ENCODE measurements around the gene EXPH5. TPM values are rescaled to one million over a fixed set of nuclear protein-coding genes. Genes with fewer than 3 reads are reported as not detected.

EXPH5 gene
- total and polyA plus RNA-seq, 2 donors (not counting 3 experiments of a cell fraction or from before 2014, with no cell fraction given) = 0.03 to 0.09 TPM

DNA sequence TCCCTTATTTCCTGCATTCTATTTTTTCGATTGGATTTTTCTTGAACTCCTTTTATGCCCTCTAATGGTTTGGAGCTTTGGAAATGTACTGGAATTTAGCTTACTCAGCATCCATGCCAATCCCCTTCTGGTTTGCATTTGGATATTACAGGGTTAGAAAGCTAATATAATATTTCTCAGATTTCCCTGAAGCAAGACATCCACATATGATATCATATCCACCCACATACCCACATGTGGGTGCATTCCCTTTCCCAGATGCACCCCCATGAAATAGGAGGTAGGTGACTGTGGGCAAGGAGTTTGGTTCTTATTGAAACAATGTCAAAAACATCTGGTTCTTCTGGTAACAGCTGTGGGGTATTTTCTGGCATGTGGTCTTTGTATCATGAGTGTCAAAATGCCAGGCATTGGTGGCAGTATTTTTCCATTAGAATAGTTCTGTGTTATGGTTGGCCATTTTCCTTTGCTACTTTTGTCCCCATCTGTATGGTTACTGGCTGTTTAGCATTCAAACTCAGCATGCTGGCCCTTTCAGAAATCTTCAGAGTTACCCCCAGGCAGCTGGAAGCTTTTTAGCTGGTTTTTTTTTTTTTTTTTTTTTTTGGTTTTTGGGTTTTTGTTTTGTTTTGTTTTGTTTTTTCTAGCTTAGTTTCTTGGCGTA is 38.6 kb upstream of the EXPH5 start:
- no peaks in the 10 kb centered on the region for H3K36me3 ChIP-seq (ENCODE audit: control insufficient read depth in 2 of 2, extremely low read depth in 1 of 2, insufficient read depth in 2 of 2, low read length in 2 of 2)
- CTCF ChIA-PET = interaction anchor here (1.0 to 1.5 kb wide), 2 partner anchors 10 to 14 kb away, joined by 3 read pairs; no protein-coding TSS in a partner anchor
- BruUV-seq (replicated peaks) = no TSS peak
- dilution Hi-C loops (cut with MboI; ENCODE audit: extremely low pct_ligation_motif_present, low sequenced_read_pairs) (no loop called here), intact Hi-C loops (cut with micrococcal nuclease) (no loop called here)
- H3K27me3 ChIP-seq (ENCODE audit: control insufficient read depth in 2 of 2, insufficient read depth in 2 of 2, low read length in 2 of 2) = peaks cover 5 to 15% of the 10 kb centered on the region in 2 experiments
- no peak overlapping the region for H3K9ac ChIP-seq (replicated peaks; ENCODE audit: extremely low read depth, insufficient read depth, low read length)
- no peak overlapping the region for H2AFZ ChIP-seq (ENCODE audit: low read depth, low read length)
- no peak overlapping the region for H3K27ac ChIP-seq (ENCODE audit: insufficient read depth, low read depth, low read length)
- H3K4me3 ChIP-seq (replicated peaks in 1 of 3; ENCODE audit: insufficient read depth in 1 of 3, low read depth in 1 of 3, low read length in 3 of 3) = no peak overlapping the region
- no peak overlapping the region for H3K4me2 ChIP-seq (ENCODE audit: insufficient read depth, low read length)
- no peaks in the 10 kb centered on the region for H3K4me1 ChIP-seq (ENCODE audit: control insufficient read depth, extremely low read depth, insufficient read depth, low read length)
- DNase-seq (ENCODE audit: low read depth, low spot score) (no peak), FAIRE-seq (no peak)
- H3K9me1 ChIP-seq (replicated peaks; ENCODE audit: control insufficient read depth, extremely low read depth, insufficient read depth, low read length) = no peaks in the 10 kb centered on the region
- POLR2A ChIA-PET = no interaction called here
- no peaks in the 10 kb centered on the region for H3K79me2 ChIP-seq (ENCODE audit: control insufficient read depth, insufficient read depth, low read length)
- no peaks in the 10 kb centered on the region for H3K9me3 ChIP-seq (replicated peaks; ENCODE audit: control insufficient read depth, insufficient read depth, low read length)
- TF ChIP-seq FOS (IDR thresholded peaks at IDR 0.05; ENCODE audit: borderline replicate concordance, insufficient read depth, low read length) (no peak), MYC (IDR thresholded peaks at IDR 0.05; ENCODE audit: low read depth, low read length) (no peak), EZH2 (IDR thresholded peaks at IDR 0.05; ENCODE audit: borderline replicate concordance, low read depth, low read length, severe bottlenecking) (no peak), POLR2A (IDR thresholded peaks at IDR 0.05; ENCODE audit: low read depth, low read length) (no peak), POLR2AphosphoS5 (IDR thresholded peaks at IDR 0.05; ENCODE audit: insufficient read depth, low read depth, low read length) (no peak), JUN (IDR thresholded peaks at IDR 0.05; ENCODE audit: borderline replicate concordance, insufficient read depth, insufficient read length, low read depth) (no peak)
- TF ChIP-seq, protein P1, sequence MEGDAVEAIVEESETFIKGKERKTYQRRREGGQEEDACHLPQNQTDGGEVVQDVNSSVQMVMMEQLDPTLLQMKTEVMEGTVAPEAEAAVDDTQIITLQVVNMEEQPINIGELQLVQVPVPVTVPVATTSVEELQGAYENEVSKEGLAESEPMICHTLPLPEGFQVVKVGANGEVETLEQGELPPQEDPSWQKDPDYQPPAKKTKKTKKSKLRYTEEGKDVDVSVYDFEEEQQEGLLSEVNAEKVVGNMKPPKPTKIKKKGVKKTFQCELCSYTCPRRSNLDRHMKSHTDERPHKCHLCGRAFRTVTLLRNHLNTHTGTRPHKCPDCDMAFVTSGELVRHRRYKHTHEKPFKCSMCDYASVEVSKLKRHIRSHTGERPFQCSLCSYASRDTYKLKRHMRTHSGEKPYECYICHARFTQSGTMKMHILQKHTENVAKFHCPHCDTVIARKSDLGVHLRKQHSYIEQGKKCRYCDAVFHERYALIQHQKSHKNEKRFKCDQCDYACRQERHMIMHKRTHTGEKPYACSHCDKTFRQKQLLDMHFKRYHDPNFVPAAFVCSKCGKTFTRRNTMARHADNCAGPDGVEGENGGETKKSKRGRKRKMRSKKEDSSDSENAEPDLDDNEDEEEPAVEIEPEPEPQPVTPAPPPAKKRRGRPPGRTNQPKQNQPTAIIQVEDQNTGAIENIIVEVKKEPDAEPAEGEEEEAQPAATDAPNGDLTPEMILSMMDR (IDR thresholded peaks at IDR 0.05; ENCODE audit: extremely low read depth in 1 of 2, insufficient read depth in 1 of 2, low read depth in 1 of 2, low read length in 2 of 2) = no peak
- no peaks in the 10 kb centered on the region for H4K20me1 ChIP-seq (replicated peaks; ENCODE audit: control insufficient read depth, extremely low read depth, insufficient read depth, low read length)
